GM19193 (cell line): Measurements from ENCODE around the gene ZNF701.
A peak's percentile ranks its signal among the peaks of the same experiment; 100 is the strongest.

ENCODE experiments used
- POLR2A ChIP-seq: IDR thresholded peaks from 4 replicates; pipeline ENCODE4 v1.6.1; 2011; ENCODE audit not compliant: insufficient read depth, insufficient read length; ENCODE audit errors: extremely low read depth

Gene ZNF701

GRCh38 chr19:52566121-52566520 is 4.0 kb upstream of the ZNF701 start:
- no peak for TF ChIP-seq POLR2A

DNA sequence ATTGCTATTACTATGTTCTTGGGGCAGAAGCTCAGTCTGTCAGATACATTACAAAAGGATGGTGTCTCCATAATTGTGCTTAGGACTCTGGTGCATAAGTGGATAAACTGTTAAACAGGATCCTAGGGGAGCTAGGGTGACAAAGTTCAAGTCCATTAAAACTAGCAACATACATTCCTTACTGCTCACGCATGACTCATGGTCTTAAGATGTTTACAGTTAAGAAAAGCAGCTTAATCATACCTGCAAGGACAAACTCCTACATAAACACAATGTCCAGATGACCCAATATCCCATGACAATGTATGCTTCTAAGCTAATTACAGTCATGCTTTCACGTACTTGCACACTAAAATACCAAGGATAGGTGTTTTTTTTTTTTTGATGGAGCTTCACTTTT is 3.5 kb upstream of the ZNF701 start:
- TF ChIP-seq POLR2A = no peak

DNA sequence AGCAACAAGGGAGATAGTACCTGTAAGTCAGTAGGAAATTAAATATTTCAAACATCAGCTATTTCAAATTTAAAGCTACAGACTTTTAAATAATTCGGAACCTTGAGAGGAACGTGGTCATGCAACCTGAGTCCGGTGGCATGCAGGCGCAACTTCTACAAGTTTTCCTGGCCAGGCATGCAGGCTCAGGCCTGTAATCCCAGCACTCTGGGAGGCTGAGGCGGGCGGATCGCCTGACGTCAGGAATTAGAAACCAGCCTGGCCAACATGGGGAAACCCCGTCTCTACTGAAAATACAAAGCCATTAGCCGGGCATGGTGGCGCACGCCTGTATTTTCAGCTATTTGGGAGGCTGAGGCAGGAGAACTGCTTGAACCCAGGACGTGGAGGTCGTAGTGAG is 2.2 kb upstream of the ZNF701 start:
- no peak for TF ChIP-seq POLR2A

GRCh38 chr19:52584736-52585440 is 14.8 kb downstream of the ZNF701 start:
- no peak for TF ChIP-seq POLR2A

DNA sequence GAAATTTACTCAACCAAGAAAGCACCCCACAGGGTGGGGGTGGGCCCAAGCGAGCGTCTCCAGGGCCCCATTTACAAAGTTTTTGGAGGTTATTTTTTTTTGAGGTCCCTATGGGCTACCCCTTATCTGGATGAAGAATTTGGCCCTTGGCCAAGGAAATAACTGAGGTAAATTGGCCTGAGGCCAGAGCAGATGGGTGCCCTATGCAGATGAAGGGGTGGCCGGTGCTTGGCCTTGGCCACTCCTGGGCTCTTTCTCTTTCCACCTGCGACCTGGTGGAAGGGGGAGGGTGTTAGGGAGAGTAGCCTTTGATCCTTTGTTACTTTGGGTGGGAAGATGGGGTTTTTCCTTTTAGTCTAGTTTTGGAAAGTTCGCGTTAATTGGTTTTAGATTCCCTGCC is 15.5 kb downstream of the ZNF701 start:
- TF ChIP-seq POLR2A = no peak

DNA sequence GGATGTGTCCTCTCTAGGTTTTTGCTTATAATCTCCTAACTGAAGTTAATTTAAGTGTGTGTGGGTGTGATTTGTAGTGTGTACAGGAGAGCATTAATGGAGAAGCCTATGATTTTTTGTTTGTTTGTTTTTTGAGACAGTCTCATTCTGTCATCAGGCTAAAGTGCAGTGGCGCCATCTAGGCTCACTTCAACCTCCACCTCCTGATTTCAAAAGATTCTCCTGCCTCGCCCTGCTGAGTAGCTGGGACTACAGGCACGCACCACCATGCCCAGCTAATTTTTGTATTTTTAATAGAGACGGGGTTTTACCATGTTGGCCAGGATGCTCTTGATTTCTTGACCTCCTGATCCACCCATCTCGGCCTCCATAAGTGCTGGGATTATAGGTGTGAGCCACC is 20.6 kb downstream of the ZNF701 start:
- TF ChIP-seq POLR2A = no peak

- TF ChIP-seq POLR2A = no peak
These were observed 22.2 kb downstream of the ZNF701 start for GRCh38 chr19:52592301-52592700.

DNA sequence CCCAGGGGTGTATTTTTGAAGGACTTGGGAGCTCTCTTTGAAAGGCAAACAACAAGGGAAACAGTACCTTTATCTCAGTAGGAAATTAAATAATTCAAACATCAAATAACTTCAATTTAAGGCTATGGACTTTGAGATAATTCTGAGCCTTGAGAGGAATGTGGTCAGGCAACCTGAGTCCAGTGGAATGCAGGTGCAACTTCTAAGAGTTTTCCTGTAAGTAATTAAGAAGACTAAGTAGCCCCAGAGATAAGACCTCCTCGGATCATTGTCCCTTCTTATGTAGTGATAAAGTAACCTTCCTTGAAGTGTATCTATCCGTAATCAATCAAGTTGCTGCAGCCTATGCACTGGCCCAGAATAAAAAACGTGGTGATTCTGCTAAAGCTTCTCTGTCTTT is 29.2 kb downstream of the ZNF701 start:
- TF ChIP-seq POLR2A = no peak

DNA sequence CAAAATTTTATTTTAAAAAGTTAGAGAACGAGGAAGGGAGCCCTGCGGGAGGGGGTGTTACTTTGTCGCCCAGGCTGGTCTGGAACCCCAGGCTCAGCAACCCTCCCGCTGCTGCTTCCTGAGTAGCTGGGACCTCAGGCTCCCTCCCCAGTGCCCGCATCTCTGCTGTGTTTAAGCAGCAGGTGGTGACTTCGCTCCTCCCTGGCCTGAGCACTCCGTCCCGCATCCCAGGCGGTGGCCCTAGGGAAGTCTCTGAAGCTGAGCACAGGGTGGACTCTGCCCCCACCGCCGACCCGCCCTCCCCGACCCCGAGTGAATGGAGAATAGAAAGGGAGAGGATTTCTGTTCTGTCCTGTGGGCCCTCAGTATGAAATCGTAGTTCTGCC is 30.5 kb downstream of the ZNF701 start:
- no peak for TF ChIP-seq POLR2A

- peak; percentile 80 for TF ChIP-seq POLR2A
These were observed 31.2 kb downstream of the ZNF701 start for GRCh38 chr19:52601025-52601973.

DNA sequence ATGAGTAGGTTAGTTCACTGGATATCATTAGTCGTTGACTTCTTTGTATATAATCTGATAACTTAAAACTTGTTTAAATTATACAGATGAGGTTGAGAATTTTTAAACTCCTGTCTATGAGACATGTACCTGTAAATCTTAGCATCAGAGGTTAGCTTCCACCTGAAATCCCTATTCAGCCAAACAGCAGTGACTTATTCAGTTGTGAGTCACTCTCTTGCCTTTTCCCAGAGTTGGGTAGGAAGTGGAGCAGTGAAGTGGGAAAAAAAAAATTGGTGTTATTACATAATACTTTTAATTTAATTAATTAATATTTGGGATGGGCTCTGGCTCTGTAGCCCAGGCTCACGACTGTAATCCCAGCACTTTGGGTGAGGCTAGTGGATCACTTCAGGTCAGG is 32.9 kb downstream of the ZNF701 start:
- no peak for TF ChIP-seq POLR2A

- no peak for TF ChIP-seq POLR2A
These were observed 33.6 kb downstream of the ZNF701 start for GRCh38 chr19:52603558-52604207.

- TF ChIP-seq POLR2A = no peak
These were observed 43.3 kb downstream of the ZNF701 start for GRCh38 chr19:52613299-52613906.

DNA sequence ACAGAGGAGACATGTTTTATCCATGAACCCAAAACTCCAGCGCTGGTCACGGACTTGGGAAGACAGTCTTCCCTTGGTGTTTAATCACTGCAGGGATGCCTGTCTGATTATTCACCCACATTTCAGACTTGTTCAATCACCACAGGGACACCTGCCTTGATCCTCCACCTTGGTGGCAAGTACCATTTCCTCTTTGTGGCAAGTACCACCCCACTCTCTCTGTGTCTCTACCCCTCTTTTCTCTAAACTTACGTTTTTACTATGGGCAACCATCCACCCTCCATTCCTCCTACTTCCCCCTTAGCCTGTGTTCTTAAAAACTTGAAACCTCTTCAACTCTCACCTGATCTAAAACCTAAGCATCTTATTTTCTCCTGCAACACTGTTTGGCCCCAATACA is 51.3 kb downstream of the ZNF701 start:
- no peak for TF ChIP-seq POLR2A

GRCh38 chr19:52622261-52622660 is 52.2 kb downstream of the ZNF701 start:
- no peak for TF ChIP-seq POLR2A
